Esophagus squamous epithelium (tissue), 5 donors: ENCODE data around the gene COPS7A. TPM values are rescaled to one million over a fixed set of nuclear protein-coding genes. Genes with fewer than 3 reads are reported as not detected.
"Not testable (repeated sequence)": the region's sequence is repeated elsewhere in the genome, so short reads cannot be mapped to it uniquely, and the experiment has no call there.

ENCODE experiments used
- DNase-seq: peaks from one replicate; lab custom pipeline; 2025; lab: John Stamatoyannopoulos, UW
- H3K27ac ChIP-seq, 4 donors: fragments of 200-600 bp; sonication (generic); one replicate each; pipeline ENCODE4 v1.5.1; 2016 to 2019; ENCODE audit warnings: mild to moderate bottlenecking in 1 of 4
- H3K27me3 ChIP-seq, 4 donors: fragments of 200-600 bp; sonication (generic); 1 replicate in 3 of 4; 2 replicates in 1 of 4; pipeline versions ENCODE4 v1.5.1 to v1.6.0; 2017 to 2021; ENCODE audit warnings: antibody characterized with exemption in 1 of 4
- H3K36me3 ChIP-seq, 3 donors: fragments of 200-600 bp; sonication (generic); one replicate each; pipeline ENCODE4 v1.5.1; 2016 to 2019
- H3K4me1 ChIP-seq, 3 donors: fragments of 200-600 bp; sonication (generic); one replicate each; pipeline ENCODE4 v1.5.1; 2017 to 2019
- H3K4me3 ChIP-seq, 4 donors: fragments of 200-600 bp; sonication (generic); 1 replicate in 3 of 4; 2 replicates in 1 of 4; pipeline ENCODE4 v1.5.1; 2016 to 2019; ENCODE audit warnings: mild to moderate bottlenecking in 2 of 4, moderate library complexity in 1 of 4
- H3K9me3 ChIP-seq, 3 donors: fragments of 200-600 bp; sonication (generic); one replicate each; pipeline ENCODE4 v1.5.1; 2016 to 2019
- CTCF ChIP-seq, 6 experiments: fragments of 450-650 bp in 4 of 6; fragments of 200-600 bp in 2 of 6; sonication (generic) in 2 of 6; IDR thresholded peaks; one replicate each; pipeline ENCODE4 v1.5.1; 2016 to 2019; ENCODE audit warnings: antibody characterized with exemption in 6 of 6, mild to moderate bottlenecking in 4 of 6, moderate library complexity in 4 of 6
- POLR2A ChIP-seq, 4 donors: fragments of 450-650 bp; IDR thresholded peaks; one replicate each; pipeline ENCODE4 v1.6.1; 2017; ENCODE audit warnings: antibody characterized with exemption in 4 of 4, mild to moderate bottlenecking in 4 of 4, moderate library complexity in 3 of 4
- WGBS, 2 donors: methylation state at CpG; one replicate each; pipeline ENCODE4 v1.1.5; 2018; 5-methylcytosine and 5-hydroxymethylcytosine counted together
- intact Hi-C: fragments of 100-400 bp; cut with DNase I; formaldehyde crosslinking; loops from one replicate; pipeline ENCODE4 v1.15.0; 2022
- total RNA-seq, 4 donors: library from RNA; depleted of rRNA; stranded (reverse); fragments of >200 nt; gene quantifications; one replicate each; pipeline ENCODE4 v1.1.0, GENCODE V29; 2016
- donor health status: DM: yes; HTN: yes; CAD: no.

Gene COPS7A
- total RNA-seq, 4 donors from 2014 or later, result 39.6 to 57.5 (median 49.1) TPM

GRCh38 chr12:6730169-6730568, 6.3 kb downstream of the COPS7A start:
- H3K27me3 ChIP-seq, result no peaks in the 10 kb centered on the region
- no peak overlapping the region for H3K27ac ChIP-seq
- no peak for TF ChIP-seq CTCF (IDR thresholded peaks at IDR 0.05)
- TF ChIP-seq POLR2A (IDR thresholded peaks at IDR 0.05), result no peak
- WGBS, 2 donors, result 73 to 92% methylated on average over 3 to 5 of the region's 8 CpGs
- no peak for DNase-seq
- peaks cover 28 to 79% (median 30%) of the 10 kb centered on the region in 3 donors for H3K36me3 ChIP-seq
- intact Hi-C loops, result no loop called here
- H3K4me3 ChIP-seq, result no peak overlapping the region
- no peaks in the 10 kb centered on the region for H3K9me3 ChIP-seq
- H3K4me1 ChIP-seq, result peaks cover 0 to 8% (median 0%) of the 10 kb centered on the region in 3 donors

GRCh38 chr12:6734506-6735387, 10.9 kb downstream of the COPS7A start:
- peaks cover 0 to 16% (median 4%) of the 10 kb centered on the region in 3 donors for H3K4me1 ChIP-seq
- H3K27me3 ChIP-seq, result no peaks in the 10 kb centered on the region
- no peaks in the 10 kb centered on the region for H3K9me3 ChIP-seq
- no peak for TF ChIP-seq CTCF (IDR thresholded peaks at IDR 0.05)
- no peak for TF ChIP-seq POLR2A (IDR thresholded peaks at IDR 0.05)
- DNase-seq, result no peak
- WGBS, 2 donors, result 79 to 87% methylated on average over 9 to 10 of the region's 10 CpGs
- H3K27ac ChIP-seq, result peak overlapping the region in 1 of 4 donors; percentile 28
- peaks cover 17 to 48% (median 23%) of the 10 kb centered on the region in 3 donors for H3K36me3 ChIP-seq
- intact Hi-C loops, result loop anchor here (5.0 kb wide), 1 partner anchor 93 kb away; the partner anchor contains the start of gene P3H3
- H3K4me3 ChIP-seq, result no peak overlapping the region

GRCh38 chr12:6735448-6736191, 11.8 kb downstream of the COPS7A start:
- no peak for TF ChIP-seq POLR2A (IDR thresholded peaks at IDR 0.05)
- peak; percentile 49 to 85 (median 78) for TF ChIP-seq CTCF (IDR thresholded peaks at IDR 0.05)
- H3K27ac ChIP-seq, result peak overlapping the region; percentile 31 to 61 (median 54)
- DNase-seq, result no peak

GRCh38 chr12:6736754-6737153, 12.9 kb downstream of the COPS7A start:
- intact Hi-C loops, result loop anchor here (5.0 kb wide), 1 partner anchor 91 kb away; the partner anchor contains the start of gene P3H3
- no peak overlapping the region for H3K4me3 ChIP-seq
- 94 to 95% methylated on average over 5 of the region's 5 CpGs for WGBS, 2 donors
- no peaks in the 10 kb centered on the region for H3K9me3 ChIP-seq
- no peaks in the 10 kb centered on the region for H3K27me3 ChIP-seq
- H3K27ac ChIP-seq, result no peak overlapping the region
- TF ChIP-seq POLR2A (IDR thresholded peaks at IDR 0.05) (no peak), CTCF (IDR thresholded peaks at IDR 0.05) (no peak)
- H3K4me1 ChIP-seq, result peaks cover 0 to 16% (median 4%) of the 10 kb centered on the region in 3 donors
- no peak for DNase-seq
- peaks cover 0 to 28% (median 3%) of the 10 kb centered on the region in 3 donors for H3K36me3 ChIP-seq

More at GRCh38 chr12:6735448-6736191, 11.8 kb downstream of the COPS7A start:
- peaks cover 0 to 16% (median 4%) of the 10 kb centered on the region in 3 donors for H3K4me1 ChIP-seq
- no peaks in the 10 kb centered on the region for H3K9me3 ChIP-seq
- H3K36me3 ChIP-seq, result peaks cover 9 to 40% (median 14%) of the 10 kb centered on the region in 3 donors
- no peak overlapping the region for H3K4me3 ChIP-seq
- WGBS, 2 donors, result 27 to 41% methylated on average over 6 to 8 of the region's 8 CpGs
- intact Hi-C loops, result loop anchor here (5.0 kb wide), 1 partner anchor 92 kb away; the partner anchor contains the start of gene P3H3
- no peaks in the 10 kb centered on the region for H3K27me3 ChIP-seq

DNA sequence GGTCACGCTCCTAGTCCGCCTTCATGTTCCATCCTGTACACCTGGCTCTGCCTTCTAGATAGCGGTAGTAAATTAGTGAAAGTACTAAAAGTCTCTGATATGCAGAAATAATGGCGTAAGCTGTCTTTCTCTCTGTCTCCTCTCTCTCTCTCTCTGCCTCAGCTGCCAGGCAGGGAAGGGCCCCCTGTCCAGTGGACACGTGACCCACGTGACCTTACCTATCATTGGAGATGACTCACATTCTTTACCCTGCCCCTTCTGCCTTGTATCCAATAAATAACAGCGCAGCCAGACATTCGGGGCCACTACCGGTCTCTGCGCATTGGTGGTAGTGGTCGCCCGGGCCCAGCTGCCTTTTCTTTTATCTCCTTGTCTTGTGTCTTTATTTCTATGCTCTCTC, 18.2 kb downstream of the COPS7A start:
- H3K9me3 ChIP-seq, DNase-seq, H3K27ac ChIP-seq, H3K4me1 ChIP-seq, H3K4me3 ChIP-seq, intact Hi-C loops, H3K27me3 ChIP-seq: not testable (repeated sequence)
- WGBS, 2 donors, result 81 to 82% methylated on average over 10 of the region's 12 CpGs
- H3K36me3 ChIP-seq, result peaks cover 0 to 11% (median 6%) of the 10 kb centered on the region in 3 donors
